HG02973 (cell line): ENCODE results near the gene KRTAP1-1.
"Not testable (repeated sequence)": the region's sequence is repeated elsewhere in the genome, so short reads cannot be mapped to it uniquely, and the experiment has no call there.

ENCODE experiments used
- ATAC-seq: cut with Tn5 transposase; IDR thresholded peaks from one replicate; pipeline ENCODE4 v1.9.1; 2021; ENCODE audit warnings: moderate library complexity; ENCODE audit not compliant: unreplicated experiment

The KRTAP1-1 gene

GRCh38 chr17:41057547-41057946 is 16.3 kb upstream of the KRTAP1-1 start:
- ATAC-seq: no peak

- not testable (repeated sequence) for ATAC-seq
Observed at GRCh38 chr17:41055130-41055529, 13.9 kb upstream of the KRTAP1-1 start, which contains the start of gene KRTAP2-2. TSS of gene KRTAP2-2 (minus strand) at chr17:41055230. CDS start at chr17:41055211, 19 bp downstream.

DNA sequence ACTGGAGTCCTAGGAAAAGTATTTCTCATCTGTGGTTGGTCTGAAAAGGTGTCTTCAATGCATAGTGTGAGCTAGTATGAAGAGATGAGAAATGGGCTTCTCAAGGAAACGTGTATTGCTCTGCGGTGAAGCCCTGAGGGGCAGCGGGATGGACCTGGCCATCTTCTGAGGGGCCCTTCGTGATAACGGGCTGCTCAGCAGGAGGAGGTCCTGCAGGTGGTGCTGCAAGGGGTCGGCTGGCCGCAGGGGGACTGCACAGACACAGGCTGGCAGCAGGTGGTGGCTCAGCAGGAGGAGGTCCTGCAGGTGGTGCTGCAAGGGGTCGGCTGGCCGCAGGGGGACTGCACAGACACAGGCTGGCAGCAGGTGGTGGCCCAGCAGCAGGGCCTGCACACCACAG is 13.3 kb upstream of the KRTAP1-1 start:
- ATAC-seq: not testable (repeated sequence)

- ATAC-seq: no peak
Observed at GRCh38 chr17:41054025-41054424, 12.8 kb upstream of the KRTAP1-1 start.

- ATAC-seq: no peak
Observed at GRCh38 chr17:41052566-41052965, 11.3 kb upstream of the KRTAP1-1 start.

GRCh38 chr17:41049110-41049509 is 7.9 kb upstream of the KRTAP1-1 start:
- no peak for ATAC-seq

DNA sequence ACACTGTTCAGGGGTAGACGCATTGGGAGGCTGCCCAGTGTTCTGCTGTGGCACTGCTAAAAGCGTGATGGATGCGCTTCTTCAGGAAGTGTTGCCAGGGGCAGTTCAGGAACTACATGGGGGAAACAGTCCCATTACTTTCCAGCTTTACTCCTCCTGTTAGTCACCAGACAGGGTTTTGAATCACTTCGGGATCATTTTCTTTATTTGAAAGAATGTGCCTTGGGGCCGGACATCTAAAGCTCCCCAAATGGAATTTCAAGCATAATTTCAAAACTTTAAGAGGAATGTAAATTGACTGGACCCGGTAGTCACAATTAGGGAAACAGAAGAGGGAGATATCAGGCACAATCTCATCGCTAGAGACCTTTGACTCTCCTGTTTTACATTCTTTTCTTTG is 7.2 kb upstream of the KRTAP1-1 start:
- no peak for ATAC-seq

DNA sequence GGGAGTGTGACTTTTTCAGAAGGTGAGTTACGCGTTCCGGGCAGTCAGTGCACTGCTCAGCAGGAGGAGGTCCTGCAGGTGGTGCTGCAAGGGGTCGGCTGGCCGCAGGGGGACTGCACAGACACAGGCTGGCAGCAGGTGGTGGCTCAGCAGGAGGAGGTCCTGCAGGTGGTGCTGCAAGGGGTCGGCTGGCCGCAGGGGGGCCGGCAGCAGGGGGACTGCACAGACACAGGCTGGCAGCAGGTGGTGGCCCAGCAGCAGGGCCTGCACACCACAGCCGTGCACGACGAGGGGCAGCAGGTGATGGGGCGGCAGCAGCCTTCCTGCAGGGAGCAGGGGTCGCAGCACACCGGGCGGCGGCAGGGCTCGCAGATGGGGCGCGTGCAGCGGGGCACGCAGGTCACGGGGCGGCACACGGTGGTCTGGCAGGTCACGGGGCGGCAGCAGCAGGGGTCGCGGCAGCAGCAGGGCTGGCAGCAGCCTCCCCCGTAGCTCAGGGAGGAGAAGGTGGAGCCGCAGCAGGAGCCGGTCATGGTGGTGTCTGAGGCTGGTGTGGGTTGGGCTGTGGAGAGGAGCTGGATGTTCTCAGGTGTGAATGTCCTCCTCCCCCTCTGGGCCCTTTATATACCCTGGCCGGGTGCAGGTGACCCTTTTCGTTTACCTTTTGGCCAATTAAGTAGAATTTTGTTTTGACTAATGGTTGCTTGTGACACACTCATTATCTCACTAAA is 5.7 kb upstream of the KRTAP1-1 start, which contains the start of gene KRTAP2-1:
TSS of gene KRTAP2-1 (minus strand) at position 582 of the 731 bp plus-strand sequence. CDS start at position 533, 49 bp downstream.
- ATAC-seq: not testable (repeated sequence)

DNA sequence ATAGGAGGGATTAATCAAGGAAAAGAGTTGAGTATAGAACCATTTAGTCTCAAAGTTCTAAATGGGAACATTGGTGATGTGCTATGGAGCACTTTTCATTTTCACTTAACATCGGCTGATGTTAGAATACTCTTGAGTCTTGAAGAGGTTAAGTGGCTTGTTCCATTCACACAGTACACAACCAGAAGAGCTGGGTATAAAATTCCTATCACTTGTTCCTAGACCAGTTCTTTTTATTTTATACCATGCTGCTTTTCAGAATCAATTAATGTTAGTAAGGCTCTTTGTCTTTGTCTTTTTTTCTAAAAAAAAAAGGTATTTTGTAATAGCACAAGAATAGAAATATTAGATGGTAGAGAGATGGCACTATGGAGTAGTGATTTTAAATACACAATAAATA is 1.7 kb upstream of the KRTAP1-1 start:
- no peak for ATAC-seq

DNA sequence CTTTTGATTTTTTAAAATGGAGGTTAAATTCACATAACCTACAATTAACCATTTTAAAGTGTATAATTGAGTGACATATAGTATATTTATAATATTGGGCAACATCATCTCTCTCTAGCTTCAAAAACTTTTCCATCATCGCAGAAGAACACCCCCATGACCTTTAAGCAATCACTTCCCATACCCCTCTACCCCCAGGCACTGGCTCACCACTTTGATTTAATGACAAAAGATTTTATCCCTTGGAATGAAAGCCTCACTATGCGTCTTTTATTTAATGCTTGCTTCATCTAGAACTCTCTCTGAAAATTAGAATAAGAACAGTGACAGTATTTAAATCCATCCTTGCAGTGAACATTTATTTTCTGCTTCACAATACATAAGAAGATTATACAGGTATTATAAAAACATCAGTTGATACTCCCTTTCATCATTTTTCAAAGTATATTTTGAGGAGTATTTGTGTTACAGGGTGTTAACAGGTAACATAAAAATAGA is 3.3 kb downstream of the KRTAP1-1 start:
- no peak for ATAC-seq

- not testable (repeated sequence) for ATAC-seq
Observed at GRCh38 chr17:41034346-41034935, 6.8 kb downstream of the KRTAP1-1 start, which contains the start of gene KRTAP1-3. TSS of gene KRTAP1-3 (minus strand) at chr17:41034874. CDS start at chr17:41034821, 53 bp downstream.

DNA sequence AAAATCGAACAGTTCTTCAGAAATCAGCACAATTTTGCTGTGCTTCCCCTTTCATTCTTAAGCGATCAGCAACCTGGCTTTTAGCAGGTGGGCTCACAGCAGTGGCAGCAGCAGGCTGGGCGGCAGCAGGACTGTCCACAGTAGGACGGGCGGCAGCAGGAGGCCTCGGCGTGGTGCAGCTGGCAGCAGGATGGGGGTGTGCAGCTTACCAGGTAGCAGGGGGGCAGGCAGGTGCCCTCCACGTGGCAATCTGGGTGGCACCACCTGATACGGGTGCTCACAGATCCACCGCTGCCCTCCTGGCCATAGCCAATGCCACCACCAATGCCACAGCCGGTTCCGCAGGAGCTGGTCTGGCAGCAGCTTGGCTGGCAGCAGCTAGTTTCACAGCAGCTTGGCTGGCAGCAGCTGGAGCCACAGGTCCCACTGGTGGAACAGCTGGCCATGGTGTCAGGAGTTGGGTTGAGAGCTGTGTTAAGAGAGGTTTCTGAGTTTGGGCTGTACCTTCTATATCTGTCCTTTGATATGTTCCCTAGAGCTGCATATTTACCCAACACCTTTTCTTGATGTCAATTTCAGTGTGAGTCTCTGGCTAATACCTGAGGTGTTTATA is 11.5 kb downstream of the KRTAP1-1 start, which contains the start of gene KRTAP1-4:
TSS of gene KRTAP1-4 (minus strand) at position 563 of the 613 bp plus-strand sequence. CDS start at position 446, 117 bp downstream.
- ATAC-seq: no peak

DNA sequence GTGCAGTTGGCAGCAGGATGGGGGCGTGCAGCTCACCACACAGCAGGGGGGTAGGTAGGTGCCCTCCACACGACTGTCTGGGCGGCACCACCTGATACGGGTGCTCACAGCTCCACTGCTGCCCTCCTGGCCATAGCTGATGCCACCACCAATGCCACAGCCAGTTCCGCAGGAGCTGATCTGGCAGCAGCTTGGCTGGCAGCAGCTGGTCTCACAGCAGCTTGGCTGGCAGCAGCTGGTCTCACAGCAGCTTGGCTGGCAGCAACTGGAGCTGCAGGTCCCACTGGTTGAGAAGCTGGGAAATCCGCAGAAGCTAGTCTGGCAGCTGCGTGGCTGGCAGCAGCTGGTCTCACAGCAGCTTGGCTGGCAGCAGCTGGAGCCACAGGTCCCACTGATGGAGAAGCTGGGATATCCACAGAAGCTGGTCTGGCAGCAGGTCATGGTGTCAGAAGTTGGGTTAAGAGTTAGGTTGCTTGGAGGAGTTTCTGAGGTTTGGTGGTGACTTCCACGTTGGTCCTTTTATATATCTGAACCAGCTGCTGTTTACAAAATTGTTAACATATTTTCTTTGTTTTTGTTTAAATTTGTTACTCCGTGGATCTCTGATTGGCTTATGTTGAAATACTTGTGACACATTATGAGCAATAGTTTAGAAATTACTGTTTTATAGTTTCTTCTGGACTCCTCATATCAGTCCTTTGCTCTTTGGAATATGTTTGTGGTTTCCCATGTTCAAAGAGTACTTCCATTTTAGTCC is 14.4 kb downstream of the KRTAP1-1 start, which contains the start of gene KRTAP1-5:
TSS of gene KRTAP1-5 (minus strand) at position 494 of the 757 bp plus-strand sequence. CDS start at position 441, 53 bp downstream.
- ATAC-seq: no peak

DNA sequence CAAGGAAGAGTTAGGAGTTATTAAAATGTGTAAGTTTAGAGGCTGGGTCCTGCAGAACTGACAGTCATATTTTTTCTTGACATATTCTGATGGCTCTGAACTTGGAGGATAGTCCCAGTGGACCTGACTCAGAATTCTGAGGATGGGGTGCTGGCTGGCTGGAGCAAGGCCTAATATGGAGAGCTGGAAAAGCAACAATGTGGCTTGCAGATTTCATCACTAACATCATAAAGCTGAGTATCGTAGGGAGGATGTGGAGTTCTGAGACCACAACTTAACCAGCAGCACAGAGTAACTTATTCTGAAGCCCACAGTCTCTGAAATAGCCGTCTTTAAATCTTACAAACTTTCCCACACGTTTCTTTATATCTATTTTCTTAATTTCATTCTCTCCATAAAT is 16.6 kb downstream of the KRTAP1-1 start:
- ATAC-seq: no peak

GRCh38 chr17:41020336-41020735 is 20.9 kb downstream of the KRTAP1-1 start:
- ATAC-seq: no peak

DNA sequence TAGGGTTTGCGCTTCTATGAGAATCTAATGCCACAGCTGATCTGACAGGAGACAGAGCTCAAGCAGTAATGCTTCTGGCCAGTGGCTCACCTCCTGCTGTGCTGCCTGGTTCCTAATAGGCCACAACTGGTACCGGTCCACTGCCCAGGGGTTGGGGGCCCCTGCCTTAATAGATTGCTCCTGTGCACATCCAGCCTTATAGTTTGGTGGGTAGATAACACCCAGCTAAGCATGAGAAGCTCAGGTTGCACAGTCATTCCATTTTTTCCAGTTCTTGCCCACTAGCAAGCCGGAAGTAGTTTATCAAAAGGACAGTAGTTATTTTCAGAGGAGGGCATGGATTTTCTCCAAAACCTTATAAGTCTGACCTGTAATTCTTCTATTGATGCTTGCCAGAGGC is 21.8 kb downstream of the KRTAP1-1 start:
- no peak for ATAC-seq

DNA sequence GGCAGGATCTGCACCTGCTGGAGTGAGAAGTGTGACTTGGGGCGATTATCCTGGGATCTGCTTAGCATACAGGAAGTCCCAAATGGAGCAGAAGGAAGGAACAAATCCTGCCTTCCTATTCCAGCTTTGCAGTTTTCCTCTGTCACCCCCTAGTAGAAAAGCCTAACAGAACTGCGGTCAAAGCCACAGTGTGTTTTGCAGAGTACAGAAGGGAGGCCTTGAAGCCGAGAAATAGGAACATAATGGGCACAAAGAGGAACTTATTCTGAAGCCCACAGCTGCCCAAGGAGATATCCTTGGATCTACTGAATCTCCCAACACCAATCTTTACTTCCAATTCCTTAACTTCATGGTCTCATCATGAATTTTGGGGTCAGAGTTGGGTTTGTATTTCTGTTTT is 22.7 kb downstream of the KRTAP1-1 start:
- ATAC-seq: no peak

DNA sequence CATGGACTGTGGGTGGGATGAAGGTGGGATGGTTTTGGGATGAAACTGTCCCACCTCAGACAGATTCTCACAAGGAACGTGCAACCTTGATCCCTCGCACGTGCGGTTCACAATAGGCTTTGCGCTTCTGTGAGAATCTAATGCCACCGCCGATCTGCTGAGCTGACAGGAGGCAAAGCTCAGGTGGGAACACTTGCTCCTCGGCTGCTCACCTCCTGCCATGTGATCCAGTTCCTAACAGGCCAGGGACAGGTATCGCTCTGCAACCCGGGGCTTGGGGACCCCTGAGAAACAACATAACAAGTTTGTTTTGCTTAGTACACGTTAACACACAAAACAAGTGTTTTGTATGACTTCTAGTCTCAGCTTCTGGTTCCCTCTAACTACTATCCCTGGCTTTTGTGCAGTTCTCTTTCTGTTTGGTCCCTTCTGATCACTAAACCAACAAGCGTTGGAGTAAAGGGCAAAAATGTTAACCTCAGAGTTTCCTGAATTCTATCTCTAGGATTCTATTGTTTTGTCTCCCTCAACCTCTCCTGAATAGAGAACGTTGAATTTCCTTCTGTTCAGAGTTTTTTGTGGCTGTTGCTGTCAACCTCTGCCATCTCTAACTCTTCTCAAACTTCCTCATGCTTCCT is 24.6 kb downstream of the KRTAP1-1 start:
- no peak for ATAC-seq

DNA sequence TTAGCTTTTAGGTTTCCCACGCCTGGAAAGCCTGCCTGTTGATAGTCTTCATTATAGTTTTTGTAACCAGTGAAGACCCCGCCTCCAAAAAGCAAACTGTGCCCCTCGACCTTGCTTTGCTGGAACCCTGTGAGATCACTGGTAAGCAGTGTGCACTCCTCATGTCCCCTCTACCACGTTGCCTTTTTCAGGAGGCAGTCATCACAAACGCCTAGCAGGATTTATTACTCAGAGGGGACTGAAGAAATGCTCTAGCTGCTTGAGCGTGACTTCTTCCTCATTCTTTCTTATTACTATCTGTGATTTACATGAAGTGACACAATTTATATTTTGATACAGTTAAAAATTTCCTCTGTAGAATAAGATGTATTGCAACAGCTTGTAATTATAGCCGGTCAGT is 25.8 kb downstream of the KRTAP1-1 start:
- no peak for ATAC-seq

- ATAC-seq: no peak
Observed at GRCh38 chr17:41013606-41014005, 27.6 kb downstream of the KRTAP1-1 start.
